Measurements from ENCODE around the gene ROCK1.
A peak's percentile ranks its signal among the peaks of the same experiment; 100 is the strongest.
"Not testable (repeated sequence)": the region's sequence is repeated elsewhere in the genome, so short reads cannot be mapped to it uniquely, and the experiment has no call there.

ROCK1 gene

DNA sequence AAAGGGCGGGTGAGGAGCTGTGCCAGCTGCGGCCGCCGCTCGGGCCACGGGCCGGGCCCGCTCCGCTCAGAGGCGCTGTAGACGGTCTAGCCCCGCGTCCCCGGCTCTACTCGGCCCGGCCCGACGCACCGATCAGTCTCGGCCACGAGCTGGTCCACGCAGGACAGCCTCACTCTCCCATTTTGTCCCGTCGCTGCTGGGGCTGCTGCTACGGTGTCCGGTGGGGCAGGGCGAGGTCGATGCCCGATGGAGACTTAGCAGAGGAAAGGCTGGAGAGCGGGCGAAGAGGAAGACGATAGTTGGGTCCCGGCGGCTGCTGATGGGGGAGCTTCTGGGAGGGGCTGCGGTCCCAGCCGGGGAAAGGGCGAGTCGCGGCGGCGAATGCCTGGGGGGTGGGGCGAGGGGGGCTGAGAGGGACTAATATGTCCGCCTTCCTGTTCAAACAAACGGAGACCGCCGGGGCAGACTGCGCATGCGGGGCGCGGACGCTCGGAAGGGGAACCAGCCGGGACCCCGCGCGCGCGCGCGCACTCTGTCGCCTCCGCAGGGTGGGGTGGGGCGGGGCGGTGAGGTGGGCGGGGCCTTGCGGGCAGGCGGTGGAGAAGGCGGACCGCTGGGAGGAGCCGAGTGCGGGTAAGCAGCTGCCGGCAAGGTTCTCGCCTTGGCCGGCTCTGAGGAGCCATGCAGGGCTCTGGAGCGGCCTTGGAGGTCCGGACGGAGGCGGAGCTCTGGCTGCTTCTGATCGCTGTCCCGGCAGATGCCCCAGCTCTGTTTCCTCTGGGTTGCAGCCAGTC is at the start of gene ROCK1:
Gene ROCK1, minus strand, starts transcription at position 468 of the 794 bp plus-strand sequence. CDS start 903 bp downstream, outside the sequence.
- DNase-seq = peak; percentile 91 to 94

DNA sequence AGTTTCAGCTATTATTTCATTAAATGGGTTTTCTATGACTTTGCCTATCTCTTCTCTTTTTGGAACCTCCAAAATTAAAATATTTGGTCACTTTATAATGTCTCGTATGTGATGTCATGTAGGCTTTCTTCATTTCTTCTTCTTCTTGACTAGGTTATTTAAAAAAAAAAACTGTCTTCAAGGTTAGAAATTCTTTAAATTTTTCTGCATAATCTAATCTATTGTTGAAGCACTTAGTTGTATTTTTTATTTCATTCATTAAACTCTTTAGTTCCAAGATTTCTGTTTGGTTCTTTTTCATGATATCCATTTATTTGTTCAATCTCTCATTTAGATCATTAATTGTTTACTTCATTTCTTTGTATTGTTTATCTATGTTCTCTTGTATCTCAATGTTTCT is 43.8 kb upstream of the ROCK1 start:
- DNase-seq = no peak

DNA sequence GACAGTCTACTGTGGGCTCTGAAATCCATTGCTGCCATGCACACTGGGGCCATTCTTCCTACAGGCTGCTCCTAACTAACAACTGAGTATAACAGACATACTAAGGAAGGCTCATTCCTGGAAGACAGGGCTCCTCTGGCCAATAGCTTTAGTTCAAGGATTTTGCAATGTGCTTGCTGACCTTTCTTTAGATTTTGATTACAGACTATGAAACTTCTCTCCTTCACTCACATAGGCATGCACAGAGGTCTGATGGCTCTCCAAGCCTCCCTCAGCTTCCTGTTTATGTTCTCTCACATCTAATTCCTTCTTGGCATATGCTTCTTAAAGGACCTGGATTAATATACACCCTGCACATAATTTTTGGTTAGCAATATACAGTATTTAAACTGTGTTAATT is 34.4 kb upstream of the ROCK1 start:
- no peak for DNase-seq

- DNase-seq = no peak
These were observed 33.8 kb upstream of the ROCK1 start for GRCh38 chr18:21145371-21145770.

- no peak for DNase-seq
These were observed 30.2 kb upstream of the ROCK1 start for GRCh38 chr18:21141668-21142422.

DNA sequence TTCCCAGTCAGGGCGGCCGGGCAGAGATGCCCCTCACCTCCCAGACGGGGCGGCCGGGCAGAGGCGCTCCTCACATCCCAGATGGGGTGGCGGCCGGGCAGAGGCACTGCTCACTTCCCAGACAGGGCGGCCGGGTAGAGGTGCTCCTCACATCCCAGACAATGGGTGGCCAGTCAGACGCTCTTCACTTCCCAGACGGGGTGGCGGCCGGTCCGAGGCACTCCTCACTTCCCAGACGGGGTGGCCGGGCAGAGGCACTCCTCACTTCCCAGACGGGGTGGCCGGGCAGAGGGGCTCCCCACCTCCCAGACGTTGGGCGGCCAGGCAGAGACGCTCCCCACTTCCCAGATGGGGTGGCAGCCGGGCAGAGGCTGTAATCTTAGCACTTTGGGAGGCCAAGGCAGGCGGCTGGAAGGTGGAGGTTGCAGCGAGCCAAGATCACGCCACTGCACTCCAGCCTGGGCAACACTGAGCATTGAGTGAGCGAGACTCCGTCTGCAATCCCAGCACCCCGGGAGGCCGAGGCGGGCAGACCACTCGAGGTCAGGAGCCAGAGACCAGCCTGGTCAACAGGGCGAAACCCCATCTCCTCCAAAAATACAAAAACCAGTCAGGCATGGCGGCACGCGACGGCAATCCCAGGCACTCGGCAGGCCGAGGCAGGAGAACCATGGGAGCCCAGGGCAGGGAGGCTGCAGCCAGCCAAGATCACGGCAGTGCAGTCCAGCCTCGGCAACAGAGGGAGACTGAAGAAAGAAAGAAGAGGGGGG is 26.3 kb upstream of the ROCK1 start:
- not testable (repeated sequence) for DNase-seq

DNA sequence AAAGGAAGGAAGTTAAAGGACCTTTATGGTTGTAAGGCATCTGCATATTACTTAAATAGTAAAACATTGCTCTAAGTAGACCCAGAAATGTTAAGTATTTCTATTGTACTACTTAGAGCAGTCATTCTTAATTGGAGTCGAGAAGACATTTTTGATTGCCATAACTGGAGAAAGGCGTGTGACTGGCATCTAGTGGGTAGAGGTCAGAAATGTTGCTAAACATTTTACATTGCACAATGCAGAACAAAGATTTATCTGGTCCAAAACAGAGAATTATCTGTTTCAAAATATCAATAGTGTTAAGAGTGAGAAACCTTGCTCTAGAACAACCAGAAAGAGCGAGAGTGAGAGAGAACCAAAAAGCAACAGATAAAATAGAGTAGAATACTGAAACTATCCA is 23.3 kb upstream of the ROCK1 start:
- DNase-seq = no peak

GRCh38 chr18:21132398-21132918 is 20.8 kb upstream of the ROCK1 start:
- DNase-seq = no peak

DNA sequence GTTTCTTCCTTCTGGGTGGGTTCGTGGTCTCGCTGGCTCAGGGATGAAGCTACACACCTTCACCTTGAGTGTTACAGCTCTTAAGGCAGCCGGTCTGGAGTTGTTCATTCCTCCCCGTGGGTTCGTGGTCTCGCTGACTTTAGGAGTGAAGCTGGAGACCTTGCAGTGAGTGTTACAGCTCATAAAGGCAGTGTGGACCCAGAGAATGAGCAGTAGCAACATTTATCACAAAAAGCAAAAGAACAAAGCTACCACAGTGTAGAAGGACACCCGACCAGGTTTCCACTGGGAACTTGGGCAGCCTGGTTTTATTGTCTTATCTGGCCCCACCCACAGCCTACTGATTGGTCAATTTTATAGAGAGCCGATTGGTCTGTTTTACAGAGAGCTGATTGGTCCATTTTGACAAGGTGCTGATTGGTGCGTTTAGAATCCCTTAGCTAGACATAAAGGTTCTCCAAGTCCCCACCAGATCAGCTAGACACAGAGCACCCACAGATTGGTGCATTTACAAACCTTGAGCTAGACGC is 20.1 kb upstream of the ROCK1 start:
- DNase-seq = no peak

DNA sequence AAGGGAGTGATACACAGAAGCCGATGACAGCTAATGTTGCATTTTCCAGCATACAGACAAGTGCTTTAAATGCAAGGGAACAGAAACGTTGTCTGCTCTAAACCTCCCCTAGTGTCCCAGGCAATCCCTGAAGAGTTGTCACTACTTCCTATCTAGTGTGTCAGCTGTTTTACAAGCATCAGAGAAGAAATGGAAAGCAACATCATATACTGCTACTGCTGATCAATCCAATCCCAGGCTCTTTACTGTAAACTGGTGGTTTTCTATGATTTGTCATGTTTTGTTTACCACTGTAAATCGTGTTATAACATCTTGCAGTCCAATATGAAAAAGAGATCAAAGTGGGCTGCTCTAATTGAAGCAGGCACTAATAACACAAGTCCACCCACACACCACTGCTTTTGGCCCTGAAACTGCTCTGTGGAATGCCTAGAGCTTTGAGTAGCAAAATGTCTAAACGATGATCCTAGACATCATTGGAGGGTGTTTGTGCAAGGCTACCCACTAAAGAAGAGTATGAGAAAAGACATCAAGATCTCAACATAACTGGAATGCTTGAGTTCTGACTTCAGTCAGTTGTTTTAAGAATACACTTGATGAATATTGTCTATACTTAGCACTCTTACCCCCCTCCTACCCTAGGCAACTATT is 18.1 kb upstream of the ROCK1 start:
- DNase-seq = no peak

GRCh38 chr18:21123290-21123926 is 11.8 kb upstream of the ROCK1 start:
- no peak for DNase-seq

GRCh38 chr18:21118806-21119205 is 7.2 kb upstream of the ROCK1 start:
- DNase-seq = no peak

DNA sequence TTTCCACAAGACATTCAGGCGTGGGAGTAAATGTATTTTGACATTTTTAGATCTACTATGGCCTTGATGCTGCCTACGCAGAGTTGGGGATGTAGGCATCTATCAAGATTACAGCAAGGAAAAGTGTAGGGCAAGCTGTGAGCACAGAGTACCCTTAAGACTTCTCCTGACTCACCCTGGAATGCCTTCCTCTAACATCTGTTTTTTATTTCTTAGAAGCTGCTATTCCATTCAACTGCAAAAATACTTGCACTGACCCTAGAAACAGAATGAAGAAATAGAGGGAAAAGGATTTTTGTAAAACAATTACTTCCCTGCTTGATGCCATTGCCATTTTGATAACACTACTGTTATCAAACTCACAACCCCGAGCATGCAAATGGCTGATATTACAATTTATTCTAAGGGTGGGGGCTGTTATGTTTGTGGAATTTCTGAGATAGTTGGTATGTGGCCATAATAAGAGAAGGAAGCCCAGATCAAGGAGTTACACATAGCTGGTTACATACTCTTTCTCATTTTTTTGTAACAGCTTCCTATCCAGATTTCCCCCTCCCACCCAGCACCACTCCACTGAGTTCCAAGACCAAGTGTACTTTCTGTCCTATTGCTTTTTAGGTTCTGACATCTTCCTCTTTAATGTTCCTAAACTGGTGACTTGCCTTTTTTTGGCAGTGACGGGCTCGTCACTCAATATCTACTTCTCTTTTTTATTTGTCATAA is 6.0 kb upstream of the ROCK1 start:
- DNase-seq = no peak

- DNase-seq = no peak
These were observed 4.2 kb upstream of the ROCK1 start for GRCh38 chr18:21115519-21116411.

DNA sequence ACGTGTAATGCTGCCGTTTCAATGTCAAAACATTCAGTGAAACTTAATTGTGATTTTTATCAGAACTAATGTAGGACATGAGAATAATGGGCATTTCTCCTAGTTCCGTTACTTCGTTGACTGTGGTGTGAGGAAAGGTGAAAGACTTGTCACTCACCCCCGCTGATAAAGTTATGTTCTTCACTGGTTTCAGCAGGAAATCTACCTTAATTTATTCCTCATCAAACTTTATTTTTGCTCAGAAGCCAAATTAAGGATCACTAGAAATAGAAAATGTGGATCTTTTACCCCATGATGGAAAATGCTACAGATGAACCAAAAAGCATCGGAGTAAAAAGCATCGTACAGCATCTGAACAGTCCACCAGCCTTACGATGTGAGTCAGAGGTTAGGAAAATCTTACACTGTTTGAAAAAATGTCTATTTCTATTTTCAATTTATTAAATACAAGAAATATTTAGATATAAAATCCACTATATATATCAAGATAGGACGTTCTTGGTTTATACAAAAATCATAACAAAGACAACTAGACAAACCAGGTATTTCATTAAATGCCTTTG is 1.0 kb upstream of the ROCK1 start:
- no peak for DNase-seq

DNA sequence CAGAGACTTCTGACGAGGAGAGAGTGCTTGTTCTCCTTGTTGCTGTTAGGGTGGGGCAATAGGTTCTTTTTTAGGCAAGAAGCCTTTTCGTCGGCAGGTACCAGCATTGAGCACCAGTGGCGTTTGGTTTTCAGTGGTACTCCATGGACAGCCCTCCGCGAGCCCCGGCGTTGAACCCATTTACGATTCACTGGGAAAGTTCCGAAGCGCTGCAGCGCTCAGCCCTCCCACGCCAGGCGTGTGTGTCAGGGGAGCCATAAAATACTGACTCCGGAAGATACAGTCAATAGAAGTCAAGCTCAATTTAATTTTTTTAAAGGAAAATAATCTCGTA is 494 bp upstream of the ROCK1 start:
- no peak for DNase-seq

DNA sequence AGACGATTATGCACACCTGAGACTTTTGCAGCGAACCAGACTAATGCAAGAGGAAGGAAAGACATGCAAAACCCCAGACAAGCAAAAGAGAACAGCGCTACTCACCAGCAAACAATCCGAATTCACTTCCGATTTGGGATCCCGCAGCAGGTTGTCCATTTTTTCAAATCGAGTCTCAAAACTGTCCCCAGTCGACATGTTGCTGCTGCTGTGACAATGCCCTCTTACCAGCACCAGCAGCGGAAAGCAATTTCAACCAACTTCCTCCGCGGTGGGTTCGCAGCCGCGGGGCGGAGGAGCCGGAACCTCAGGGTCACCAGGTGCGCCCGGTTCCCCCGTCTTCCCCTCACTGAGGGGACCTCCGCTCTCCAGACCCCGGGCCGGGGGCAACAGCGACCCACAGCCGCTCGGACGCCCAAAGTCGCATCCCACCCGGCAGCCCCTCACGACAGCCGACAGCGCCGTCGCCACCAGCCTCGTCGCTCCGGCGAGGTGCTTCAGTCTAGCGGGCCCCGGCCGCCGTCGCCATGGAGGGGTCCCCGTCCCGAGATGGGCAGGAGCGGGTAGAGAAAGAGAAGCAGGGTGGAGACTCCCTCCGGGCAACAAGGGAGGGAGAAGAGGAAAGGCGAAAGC is 784 bp downstream of the ROCK1 start:
- DNase-seq = peak; percentile 10 to 49

- no peak for DNase-seq
These were observed 1.5 kb downstream of the ROCK1 start for GRCh38 chr18:21109936-21110712.

- no peak for DNase-seq
These were observed 5.7 kb downstream of the ROCK1 start for GRCh38 chr18:21105936-21106335.

Data from NCI-H2081 (cell line).